Glutamatergic neuron (in vitro differentiated cells): ENCODE data around the gene GAPVD1. TPM values are rescaled to one million over a fixed set of nuclear protein-coding genes. Genes with fewer than 3 reads are reported as not detected.

Experiments
- DNase-seq: peaks from one replicate; pipeline ENCODE4 v3.0.0; 2022
- H3K27ac Mint-ChIP-seq: one replicate; pipeline ENCODE4 v1.8.0; 2020; ENCODE audit warnings: mild to moderate bottlenecking, mixed read lengths, inconsistent platforms; ENCODE audit not compliant: unreplicated experiment
- H3K27me3 Mint-ChIP-seq: one replicate; pipeline ENCODE4 v1.8.0; 2020; ENCODE audit warnings: mild to moderate bottlenecking, moderate library complexity, mixed read lengths, inconsistent platforms; ENCODE audit not compliant: unreplicated experiment
- H3K36me3 Mint-ChIP-seq: one replicate; pipeline ENCODE4 v1.8.0; 2020; ENCODE audit warnings: mild to moderate bottlenecking, mixed read lengths, inconsistent platforms; ENCODE audit not compliant: unreplicated experiment
- H3K4me1 Mint-ChIP-seq: one replicate; pipeline ENCODE4 v1.8.0; 2020; ENCODE audit warnings: mild to moderate bottlenecking, low read depth, mixed read lengths, inconsistent platforms; ENCODE audit not compliant: unreplicated experiment
- H3K4me3 Mint-ChIP-seq: one replicate; pipeline ENCODE4 v1.8.0; 2020; ENCODE audit warnings: mild to moderate bottlenecking, mixed read lengths, inconsistent platforms; ENCODE audit not compliant: unreplicated experiment
- H3K9me3 Mint-ChIP-seq: one replicate; pipeline ENCODE4 v1.8.0; 2020; ENCODE audit warnings: mild to moderate bottlenecking, moderate library complexity, mixed read lengths, inconsistent platforms; ENCODE audit not compliant: unreplicated experiment
- CTCF ChIP-seq: fragments of 200-600 bp; sonication (generic); IDR thresholded peaks from one replicate; pipeline ENCODE4 v1.5.0; 2021; ENCODE audit not compliant: partially characterized antibody, unreplicated experiment
- total RNA-seq: library from RNA; stranded (reverse); fragmentation: NEBNext Ultra II Directional; extraction: Animal tissue kit (Norgen Biotek cat#: 25700); gene quantifications from one replicate; pipeline ENCODE4 v1.2.1, GENCODE V29; 2021; ENCODE audit not compliant: unreplicated experiment

GAPVD1 gene
- total RNA-seq, 1 donor from 2014 or later: 59.2 TPM

GRCh38 chr9:125388978-125389377, 127.4 kb downstream of the GAPVD1 start:
- no peak for TF ChIP-seq CTCF
- H3K36me3 Mint-ChIP-seq: no peaks in the 10 kb centered on the region
- H3K27me3 Mint-ChIP-seq: peaks cover 2% of the 10 kb centered on the region
- no peak overlapping the region for H3K4me3 Mint-ChIP-seq
- H3K4me1 Mint-ChIP-seq: peaks cover 2% of the 10 kb centered on the region
- H3K27ac Mint-ChIP-seq: no peak overlapping the region
- DNase-seq: no peak
- H3K9me3 Mint-ChIP-seq: peaks cover 1% of the 10 kb centered on the region

DNA sequence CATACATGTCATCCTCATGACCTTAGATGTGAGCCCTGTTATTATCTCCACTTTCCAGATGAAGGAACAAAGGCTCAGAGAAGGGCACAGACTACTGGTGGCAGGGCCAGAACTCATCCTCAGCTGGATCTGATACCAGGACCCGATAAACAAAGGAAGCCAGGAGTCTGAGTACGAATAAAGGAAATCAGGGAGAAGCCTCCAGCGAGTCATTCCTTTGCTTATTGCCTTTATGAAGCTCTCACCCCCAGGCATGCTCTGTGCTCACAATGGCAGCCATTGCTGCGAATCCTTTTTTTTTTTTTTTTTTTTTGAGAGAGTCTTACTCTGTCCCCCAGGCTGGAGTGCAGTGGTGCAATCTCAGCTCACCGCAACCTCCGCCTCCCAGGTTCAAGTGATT, 130.1 kb downstream of the GAPVD1 start:
- Mint-ChIP-seq H3K27ac (no peak overlapping the region), H3K4me1 (peaks cover 2% of the 10 kb centered on the region), H3K9me3 (peaks cover 1% of the 10 kb centered on the region), H3K27me3 (peaks cover 2% of the 10 kb centered on the region), H3K36me3 (no peaks in the 10 kb centered on the region), H3K4me3 (no peak overlapping the region)
- no peak for DNase-seq
- no peak for TF ChIP-seq CTCF

- no peaks in the 10 kb centered on the region for H3K4me1 Mint-ChIP-seq
- H3K27me3 Mint-ChIP-seq: no peaks in the 10 kb centered on the region
- H3K4me3 Mint-ChIP-seq: no peak overlapping the region
- H3K9me3 Mint-ChIP-seq: peaks cover 1% of the 10 kb centered on the region
- H3K27ac Mint-ChIP-seq: no peak overlapping the region
- DNase-seq: no peak
- H3K36me3 Mint-ChIP-seq: no peaks in the 10 kb centered on the region
- no peak for TF ChIP-seq CTCF
Measured at GRCh38 chr9:125393426-125393825, 131.8 kb downstream of the GAPVD1 start.

DNA sequence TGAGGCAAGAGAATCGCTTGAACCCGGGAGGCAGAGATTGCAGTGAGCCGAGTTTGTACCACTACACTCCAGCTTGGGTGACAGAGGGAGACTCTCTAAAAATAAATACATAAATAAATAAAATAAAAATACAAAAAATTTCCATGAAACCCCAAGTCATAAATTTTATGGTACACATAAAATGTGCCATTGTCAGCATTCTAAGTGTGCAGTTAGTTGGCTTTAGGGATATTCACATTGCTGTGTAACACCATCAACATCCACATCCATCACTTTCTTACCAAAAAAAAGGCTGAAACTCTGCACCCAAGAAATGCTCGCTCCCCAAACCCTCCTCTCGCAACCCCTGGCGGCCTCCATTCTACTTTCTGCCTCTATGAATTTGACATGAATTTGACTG, 135.2 kb downstream of the GAPVD1 start:
- TF ChIP-seq CTCF: no peak
- Mint-ChIP-seq H3K9me3 (no peaks in the 10 kb centered on the region), H3K4me3 (no peak overlapping the region), H3K36me3 (no peaks in the 10 kb centered on the region), H3K27ac (no peak overlapping the region), H3K4me1 (no peaks in the 10 kb centered on the region), H3K27me3 (no peaks in the 10 kb centered on the region)
- no peak for DNase-seq

DNA sequence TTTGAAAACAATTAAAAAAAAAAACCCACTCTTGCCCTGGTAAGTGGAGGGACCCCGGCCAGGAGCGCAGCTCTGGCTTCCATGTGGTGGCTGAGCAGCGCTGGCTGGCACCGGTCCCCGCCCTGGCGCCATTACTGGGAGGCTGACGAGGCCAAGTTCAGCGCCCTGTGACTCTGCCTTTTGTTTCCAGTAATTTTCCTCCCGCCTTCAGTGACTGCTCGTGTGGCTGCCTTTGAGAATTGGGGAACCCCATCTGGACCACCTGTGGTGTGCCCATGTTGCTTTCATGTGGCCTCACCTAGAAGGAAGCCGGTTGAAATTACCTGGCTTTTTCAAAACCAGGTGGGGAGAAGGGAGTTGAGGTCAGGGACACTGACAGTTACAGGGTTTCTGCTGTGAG, 136.1 kb downstream of the GAPVD1 start:
- H3K27ac Mint-ChIP-seq: no peak overlapping the region
- no peaks in the 10 kb centered on the region for H3K36me3 Mint-ChIP-seq
- no peaks in the 10 kb centered on the region for H3K27me3 Mint-ChIP-seq
- TF ChIP-seq CTCF: no peak
- no peaks in the 10 kb centered on the region for H3K4me1 Mint-ChIP-seq
- no peak for DNase-seq
- H3K4me3 Mint-ChIP-seq: no peak overlapping the region
- H3K9me3 Mint-ChIP-seq: no peaks in the 10 kb centered on the region
